Astrocyte of the hippocampus (primary cell): ENCODE results near the gene MPC1L.

ENCODE experiments used
- DNase-seq: peaks from one replicate; pipeline ENCODE4 v3.0.0; 2011; ENCODE audit warnings: low read depth, low spot score

MPC1L gene

GRCh38 chrX:40628506-40628905 is 5.3 kb downstream of the MPC1L start:
- no peak for DNase-seq

- no peak for DNase-seq
Observed at GRCh38 chrX:40632199-40632598, 9.0 kb downstream of the MPC1L start.

- DNase-seq = no peak
Observed at GRCh38 chrX:40637687-40638086, 14.5 kb downstream of the MPC1L start.

GRCh38 chrX:40644176-40644575 is 20.9 kb downstream of the MPC1L start:
- no peak for DNase-seq

- peak; percentile 77 for DNase-seq
Observed at GRCh38 chrX:40644821-40645358, 21.7 kb downstream of the MPC1L start.

GRCh38 chrX:40646489-40647306 is 23.5 kb downstream of the MPC1L start:
- peak; percentile 33 for DNase-seq

- DNase-seq = peak; percentile 97
Observed at GRCh38 chrX:40647307-40648197, 24.3 kb downstream of the MPC1L start, which contains the start of gene CXorf38. Gene CXorf38 (minus strand): TSS chrX:40647561. CDS start chrX:40647520, 41 bp downstream.

- DNase-seq = peak; percentile 82
Observed at GRCh38 chrX:40651620-40652223, 28.5 kb downstream of the MPC1L start.

GRCh38 chrX:40652664-40653063 is 29.4 kb downstream of the MPC1L start:
- no peak for DNase-seq

- DNase-seq = no peak
Observed at GRCh38 chrX:40653535-40653934, 30.3 kb downstream of the MPC1L start.

- no peak for DNase-seq
Observed at GRCh38 chrX:40660381-40660780, 37.2 kb downstream of the MPC1L start.

- no peak for DNase-seq
Observed at GRCh38 chrX:40661489-40661888, 38.3 kb downstream of the MPC1L start.

GRCh38 chrX:40663078-40663740 is 40.0 kb downstream of the MPC1L start:
- DNase-seq = no peak

- peak; percentile 53 for DNase-seq
Observed at GRCh38 chrX:40663880-40664630, 40.8 kb downstream of the MPC1L start.

- DNase-seq = peak; percentile 5
Observed at GRCh38 chrX:40671126-40671525, 47.9 kb downstream of the MPC1L start.
